Testis (tissue), 2 donors: ENCODE data around the gene FOXJ3.

Experiments
- POLR2A ChIP-seq: fragments of 450-650 bp; IDR thresholded peaks from one replicate; pipeline ENCODE4 v1.6.1; 2017; ENCODE audit warnings: antibody characterized with exemption, mild to moderate bottlenecking, moderate library complexity
- TF ChIP-seq, protein P1 (sequence below), 3 experiments: fragments of 450-650 bp in 2 of 3; fragments of 200-600 bp in 1 of 3; sonication (generic) in 1 of 3; IDR thresholded peaks; one replicate each; pipeline ENCODE4 v1.5.1; 2016 to 2019; ENCODE audit warnings: antibody characterized with exemption in 3 of 3, mild to moderate bottlenecking in 2 of 3, moderate library complexity in 1 of 3

- no peak for TF ChIP-seq POLR2A
- TF ChIP-seq, protein P1, sequence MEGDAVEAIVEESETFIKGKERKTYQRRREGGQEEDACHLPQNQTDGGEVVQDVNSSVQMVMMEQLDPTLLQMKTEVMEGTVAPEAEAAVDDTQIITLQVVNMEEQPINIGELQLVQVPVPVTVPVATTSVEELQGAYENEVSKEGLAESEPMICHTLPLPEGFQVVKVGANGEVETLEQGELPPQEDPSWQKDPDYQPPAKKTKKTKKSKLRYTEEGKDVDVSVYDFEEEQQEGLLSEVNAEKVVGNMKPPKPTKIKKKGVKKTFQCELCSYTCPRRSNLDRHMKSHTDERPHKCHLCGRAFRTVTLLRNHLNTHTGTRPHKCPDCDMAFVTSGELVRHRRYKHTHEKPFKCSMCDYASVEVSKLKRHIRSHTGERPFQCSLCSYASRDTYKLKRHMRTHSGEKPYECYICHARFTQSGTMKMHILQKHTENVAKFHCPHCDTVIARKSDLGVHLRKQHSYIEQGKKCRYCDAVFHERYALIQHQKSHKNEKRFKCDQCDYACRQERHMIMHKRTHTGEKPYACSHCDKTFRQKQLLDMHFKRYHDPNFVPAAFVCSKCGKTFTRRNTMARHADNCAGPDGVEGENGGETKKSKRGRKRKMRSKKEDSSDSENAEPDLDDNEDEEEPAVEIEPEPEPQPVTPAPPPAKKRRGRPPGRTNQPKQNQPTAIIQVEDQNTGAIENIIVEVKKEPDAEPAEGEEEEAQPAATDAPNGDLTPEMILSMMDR (IDR thresholded peaks at IDR 0.05), result no peak
These were observed 93.9 kb downstream of the FOXJ3 start for GRCh38 chr1:42240966-42241755.
